ENCODE data around the gene WSB2.
"Not testable (repeated sequence)": the region's sequence is repeated elsewhere in the genome, so short reads cannot be mapped to it uniquely, and the experiment has no call there.

WSB2 gene

GRCh38 chr12:118035190-118036041 lies 25.6 kb downstream of the WSB2 start:
- no peak for DNase-seq (ENCODE audit: low read depth in 3 of 3)

GRCh38 chr12:118034429-118035189 lies 26.4 kb downstream of the WSB2 start:
- no peak for DNase-seq (ENCODE audit: low read depth in 3 of 3)

- no peak for DNase-seq (ENCODE audit: low read depth in 3 of 3)
These were observed 27.1 kb downstream of the WSB2 start for GRCh38 chr12:118033902-118034301.

- DNase-seq (ENCODE audit: low read depth in 3 of 3) = no peak
These were observed 27.7 kb downstream of the WSB2 start for GRCh38 chr12:118033323-118033722.

GRCh38 chr12:118032188-118032587 lies 28.8 kb downstream of the WSB2 start:
- no peak for DNase-seq (ENCODE audit: low read depth in 3 of 3)

GRCh38 chr12:118029166-118029565 lies 31.8 kb downstream of the WSB2 start:
- DNase-seq (ENCODE audit: low read depth in 3 of 3) = no peak

- no peak for DNase-seq (ENCODE audit: low read depth in 3 of 3)
These were observed 35.8 kb downstream of the WSB2 start for GRCh38 chr12:118025168-118025567.

- DNase-seq (ENCODE audit: low read depth in 3 of 3) = no peak
These were observed 37.6 kb downstream of the WSB2 start for GRCh38 chr12:118023301-118023860.

- DNase-seq (ENCODE audit: low read depth in 3 of 3) = no peak
These were observed 38.3 kb downstream of the WSB2 start for GRCh38 chr12:118022728-118023109.

- not testable (repeated sequence) for DNase-seq (ENCODE audit: low read depth in 3 of 3)
These were observed 38.8 kb downstream of the WSB2 start for GRCh38 chr12:118022097-118022727.

- DNase-seq (ENCODE audit: low read depth in 3 of 3) = no peak
These were observed 40.9 kb downstream of the WSB2 start for GRCh38 chr12:118020036-118020435.

GRCh38 chr12:118017926-118018325 lies 43.1 kb downstream of the WSB2 start:
- no peak for DNase-seq (ENCODE audit: low read depth in 3 of 3)

GRCh38 chr12:118016424-118017264 lies 44.3 kb downstream of the WSB2 start, which contains the start of gene RFC5:
Gene RFC5, plus strand, starts transcription at chr12:118016703. Its CDS starts 125 bp downstream, at chr12:118016828.
- peak; percentile 94 to 97 (median 96) for DNase-seq (ENCODE audit: low read depth in 3 of 3)

- DNase-seq (ENCODE audit: low read depth in 3 of 3) = no peak
These were observed 45.0 kb downstream of the WSB2 start for GRCh38 chr12:118015944-118016343.

GRCh38 chr12:118015306-118015705 lies 45.7 kb downstream of the WSB2 start:
- no peak for DNase-seq (ENCODE audit: low read depth in 3 of 3)

- no peak for DNase-seq (ENCODE audit: low read depth in 3 of 3)
These were observed 47.7 kb downstream of the WSB2 start for GRCh38 chr12:118013283-118013682.

GRCh38 chr12:118011961-118012360 lies 49.0 kb downstream of the WSB2 start:
- no peak for DNase-seq (ENCODE audit: low read depth in 3 of 3)

- DNase-seq (ENCODE audit: low read depth in 3 of 3) = no peak
These were observed 49.6 kb downstream of the WSB2 start for GRCh38 chr12:118011377-118011776.

GRCh38 chr12:118010903-118011302 lies 50.1 kb downstream of the WSB2 start:
- no peak for DNase-seq (ENCODE audit: low read depth in 3 of 3)

- DNase-seq (ENCODE audit: low read depth in 3 of 3) = not testable (repeated sequence)
These were observed 61.2 kb downstream of the WSB2 start for GRCh38 chr12:117999806-118000205.

- no peak for DNase-seq (ENCODE audit: low read depth in 3 of 3)
These were observed 62.3 kb downstream of the WSB2 start for GRCh38 chr12:117998719-117999118.

Data from stimulated activated CD4-positive, alpha-beta T cell treated with anti-CD3 and anti-CD28 coated beads, TNF-alpha, amount 100 ng/mL, for 4 hours (primary cell).